22Rv1 (cell line): ENCODE data around the gene SCO2.

Experiments
- ZFX ChIP-seq: fragments of 450-650 bp; IDR thresholded peaks from 2 replicates; pipeline ENCODE4 v1.6.1; 2017; ENCODE audit warnings: antibody characterized with exemption, borderline replicate concordance
- TF ChIP-seq, protein P1 (sequence below): fragments of 450-650 bp; IDR thresholded peaks from 2 replicates; pipeline ENCODE4 v1.5.1; 2017; ENCODE audit warnings: mild to moderate bottlenecking

- TF ChIP-seq, protein P1, sequence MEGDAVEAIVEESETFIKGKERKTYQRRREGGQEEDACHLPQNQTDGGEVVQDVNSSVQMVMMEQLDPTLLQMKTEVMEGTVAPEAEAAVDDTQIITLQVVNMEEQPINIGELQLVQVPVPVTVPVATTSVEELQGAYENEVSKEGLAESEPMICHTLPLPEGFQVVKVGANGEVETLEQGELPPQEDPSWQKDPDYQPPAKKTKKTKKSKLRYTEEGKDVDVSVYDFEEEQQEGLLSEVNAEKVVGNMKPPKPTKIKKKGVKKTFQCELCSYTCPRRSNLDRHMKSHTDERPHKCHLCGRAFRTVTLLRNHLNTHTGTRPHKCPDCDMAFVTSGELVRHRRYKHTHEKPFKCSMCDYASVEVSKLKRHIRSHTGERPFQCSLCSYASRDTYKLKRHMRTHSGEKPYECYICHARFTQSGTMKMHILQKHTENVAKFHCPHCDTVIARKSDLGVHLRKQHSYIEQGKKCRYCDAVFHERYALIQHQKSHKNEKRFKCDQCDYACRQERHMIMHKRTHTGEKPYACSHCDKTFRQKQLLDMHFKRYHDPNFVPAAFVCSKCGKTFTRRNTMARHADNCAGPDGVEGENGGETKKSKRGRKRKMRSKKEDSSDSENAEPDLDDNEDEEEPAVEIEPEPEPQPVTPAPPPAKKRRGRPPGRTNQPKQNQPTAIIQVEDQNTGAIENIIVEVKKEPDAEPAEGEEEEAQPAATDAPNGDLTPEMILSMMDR: no peak
- no peak for TF ChIP-seq ZFX
These were observed 41.8 kb downstream of the SCO2 start for GRCh38 chr22:50483556-50483955.
